Measurements from ENCODE around the gene CAPN7.

CAPN7 gene

GRCh38 chr3:15211937-15212336 is 5.9 kb downstream of the CAPN7 start:
- Histone ChIP-seq H3K79me2 (ENCODE audit: low read length) (peaks cover 38% of the 10 kb centered on the region), H3K36me3 (replicated peaks; ENCODE audit: insufficient read depth, low read length) (peaks cover 3% of the 10 kb centered on the region; the same call in 1 of the 2 replicates), H3K9me3 (replicated peaks; ENCODE audit: insufficient read depth, low read length) (no peaks in the 10 kb centered on the region), H3K4me1 (ENCODE audit: low read length) (peaks cover 6% of the 10 kb centered on the region), H3K4me3 (ENCODE audit: low read length) (no peak overlapping the region), H3K27ac (ENCODE audit: low read length) (no peak overlapping the region), H4K20me1 (ENCODE audit: insufficient read depth, low read length) (no peaks in the 10 kb centered on the region), H2AFZ (ENCODE audit: low read length) (no peak overlapping the region), H3K27me3 (replicated peaks; ENCODE audit: insufficient read depth, low read length) (no peaks in the 10 kb centered on the region), H3K4me2 (ENCODE audit: low read depth, low read length) (no peak overlapping the region), H3K9ac (ENCODE audit: low read length) (no peak overlapping the region), H3F3A (ENCODE audit: insufficient read depth, low read length) (peaks cover 8% of the 10 kb centered on the region), H3K9me2 (replicated peaks; ENCODE audit: insufficient read depth, low read length) (no peaks in the 10 kb centered on the region)
- TF ChIP-seq EZH2phosphoT487 (IDR thresholded peaks at IDR 0.05; ENCODE audit: low read length) (no peak), CTCF (IDR thresholded peaks at IDR 0.05; ENCODE audit: low read length) (no peak), EZH2 (optimal IDR thresholded peaks at IDR 0.05; ENCODE audit: low read depth, low read length) (no peak)
- DNase-seq: no peak

GRCh38 chr3:15214758-15215157 is 8.7 kb downstream of the CAPN7 start:
- no peak overlapping the region for H3K4me3 ChIP-seq (ENCODE audit: low read length)
- peaks cover 15% of the 10 kb centered on the region for H3K4me1 ChIP-seq (ENCODE audit: low read length)
- H3K27me3 ChIP-seq (replicated peaks; ENCODE audit: insufficient read depth, low read length): no peaks in the 10 kb centered on the region
- no peaks in the 10 kb centered on the region for H3K9me2 ChIP-seq (replicated peaks; ENCODE audit: insufficient read depth, low read length)
- no peak for DNase-seq
- H3K9me3 ChIP-seq (replicated peaks; ENCODE audit: insufficient read depth, low read length): no peaks in the 10 kb centered on the region
- H3K36me3 ChIP-seq (replicated peaks; ENCODE audit: insufficient read depth, low read length): no peaks in the 10 kb centered on the region; the same call in 1 of the 2 replicates
- H3K9ac ChIP-seq (ENCODE audit: low read length): no peak overlapping the region
- peaks cover 9% of the 10 kb centered on the region for H3K79me2 ChIP-seq (ENCODE audit: low read length)
- H3K4me2 ChIP-seq (ENCODE audit: low read depth, low read length): no peak overlapping the region
- H3K27ac ChIP-seq (ENCODE audit: low read length): no peak overlapping the region
- no peak overlapping the region for H2AFZ ChIP-seq (ENCODE audit: low read length)
- H4K20me1 ChIP-seq (ENCODE audit: insufficient read depth, low read length): no peaks in the 10 kb centered on the region
- peaks cover 4% of the 10 kb centered on the region; the same call in 1 of the 2 replicates for H3F3A ChIP-seq (ENCODE audit: insufficient read depth, low read length)
- TF ChIP-seq CTCF (IDR thresholded peaks at IDR 0.05; ENCODE audit: low read length): no peak
- no peak for TF ChIP-seq EZH2 (optimal IDR thresholded peaks at IDR 0.05; ENCODE audit: low read depth, low read length)
- no peak for TF ChIP-seq EZH2phosphoT487 (IDR thresholded peaks at IDR 0.05; ENCODE audit: low read length)

GRCh38 chr3:15215996-15216395 is 9.9 kb downstream of the CAPN7 start:
- no peaks in the 10 kb centered on the region; the same call in 1 of the 2 replicates for H3K36me3 ChIP-seq (replicated peaks; ENCODE audit: insufficient read depth, low read length)
- no peak overlapping the region for H3K27ac ChIP-seq (ENCODE audit: low read length)
- H3K9ac ChIP-seq (ENCODE audit: low read length): no peak overlapping the region
- H3K4me2 ChIP-seq (ENCODE audit: low read depth, low read length): no peak overlapping the region
- no peak overlapping the region for H3K4me3 ChIP-seq (ENCODE audit: low read length)
- no peaks in the 10 kb centered on the region for H3K9me2 ChIP-seq (replicated peaks; ENCODE audit: insufficient read depth, low read length)
- H3K4me1 ChIP-seq (ENCODE audit: low read length): peaks cover 15% of the 10 kb centered on the region
- no peak overlapping the region for H2AFZ ChIP-seq (ENCODE audit: low read length)
- no peaks in the 10 kb centered on the region; the same call in 1 of the 2 replicates for H3K79me2 ChIP-seq (ENCODE audit: low read length)
- H3F3A ChIP-seq (ENCODE audit: insufficient read depth, low read length): peaks cover 4% of the 10 kb centered on the region; the same call in 1 of the 2 replicates
- no peaks in the 10 kb centered on the region for H4K20me1 ChIP-seq (ENCODE audit: insufficient read depth, low read length)
- no peak for TF ChIP-seq CTCF (IDR thresholded peaks at IDR 0.05; ENCODE audit: low read length)
- TF ChIP-seq EZH2phosphoT487 (IDR thresholded peaks at IDR 0.05; ENCODE audit: low read length): no peak
- TF ChIP-seq EZH2 (optimal IDR thresholded peaks at IDR 0.05; ENCODE audit: low read depth, low read length): no peak
- H3K9me3 ChIP-seq (replicated peaks; ENCODE audit: insufficient read depth, low read length): no peaks in the 10 kb centered on the region
- DNase-seq: no peak
- H3K27me3 ChIP-seq (replicated peaks; ENCODE audit: insufficient read depth, low read length): no peaks in the 10 kb centered on the region
